Parietal lobe (tissue), 1 donor: ENCODE data around the gene USP12. TPM values are rescaled to one million over a fixed set of nuclear protein-coding genes. Genes with fewer than 3 reads are reported as not detected.

ENCODE experiments used
- total RNA-seq: library from RNA; depleted of rRNA; stranded (reverse); fragments of >200 nt; gene quantifications from one replicate; pipeline ENCODE4 v1.2.3, GENCODE V29; 2014

The USP12 gene
- total RNA-seq: 55.7 TPM

DNA sequence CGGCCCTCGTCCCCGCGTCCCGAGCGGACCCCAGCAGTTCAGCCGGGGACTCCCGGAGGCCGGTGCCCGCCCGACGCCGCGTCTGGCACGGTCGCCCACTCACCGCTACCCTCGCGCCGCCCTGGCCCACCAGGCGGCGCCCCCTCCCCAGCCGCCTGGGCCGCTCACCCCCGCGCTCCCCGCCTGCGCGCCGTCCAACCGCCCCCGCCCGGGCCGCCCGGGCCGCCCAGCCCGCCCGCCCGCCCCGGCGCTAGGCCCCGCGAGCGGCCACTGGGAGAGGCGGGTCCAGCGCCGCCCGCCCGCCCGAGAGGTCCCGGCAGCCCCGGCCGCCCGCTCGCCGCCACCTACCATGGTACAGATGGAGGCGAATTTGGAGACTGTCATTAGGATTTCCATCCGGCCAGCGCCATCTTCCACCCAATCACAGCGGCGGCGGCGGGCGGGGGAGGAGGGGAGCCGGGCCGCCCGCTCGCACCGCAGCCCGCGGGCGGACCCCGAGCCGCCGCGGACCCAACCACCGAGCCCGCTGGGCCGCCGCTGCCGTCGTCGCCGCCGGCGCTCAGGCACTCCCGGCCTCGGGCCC lies at the start of gene USP12:
USP12 (minus strand) TSS at position 568 of the 583 bp plus-strand sequence; CDS start at position 396, 172 bp downstream.

Other genes with a start within 250 kb of the USP12 start
- 534 TPM for gene RPL21, start 79.7 kb upstream of the USP12 start, total RNA-seq
- 0.94 TPM for gene RASL11A, start 99.0 kb upstream of the USP12 start, total RNA-seq